ENCODE results near the gene DDIT3.
A peak's percentile ranks its signal among the peaks of the same experiment; 100 is the strongest.

Gene DDIT3

GRCh38 chr12:57483466-57483865 is 36.8 kb downstream of the DDIT3 start:
- in situ Hi-C loops (cut with MboI; ENCODE audit: low sequenced_read_pairs, unreplicated experiment): no loop called here
- no peak for DNase-seq (ENCODE audit: low spot score)
- no peak for TF ChIP-seq CTCF (IDR thresholded peaks at IDR 0.05; ENCODE audit: borderline replicate concordance, control extremely low read depth, extremely low read depth, insufficient read depth, missing control alignments)

- TF ChIP-seq CTCF (IDR thresholded peaks at IDR 0.05; ENCODE audit: borderline replicate concordance, control extremely low read depth, extremely low read depth, insufficient read depth, missing control alignments): no peak
- in situ Hi-C loops (cut with MboI; ENCODE audit: low sequenced_read_pairs, unreplicated experiment): no loop called here
- DNase-seq (ENCODE audit: low spot score): no peak
Observed at GRCh38 chr12:57481671-57482070, 38.6 kb downstream of the DDIT3 start.

DNA sequence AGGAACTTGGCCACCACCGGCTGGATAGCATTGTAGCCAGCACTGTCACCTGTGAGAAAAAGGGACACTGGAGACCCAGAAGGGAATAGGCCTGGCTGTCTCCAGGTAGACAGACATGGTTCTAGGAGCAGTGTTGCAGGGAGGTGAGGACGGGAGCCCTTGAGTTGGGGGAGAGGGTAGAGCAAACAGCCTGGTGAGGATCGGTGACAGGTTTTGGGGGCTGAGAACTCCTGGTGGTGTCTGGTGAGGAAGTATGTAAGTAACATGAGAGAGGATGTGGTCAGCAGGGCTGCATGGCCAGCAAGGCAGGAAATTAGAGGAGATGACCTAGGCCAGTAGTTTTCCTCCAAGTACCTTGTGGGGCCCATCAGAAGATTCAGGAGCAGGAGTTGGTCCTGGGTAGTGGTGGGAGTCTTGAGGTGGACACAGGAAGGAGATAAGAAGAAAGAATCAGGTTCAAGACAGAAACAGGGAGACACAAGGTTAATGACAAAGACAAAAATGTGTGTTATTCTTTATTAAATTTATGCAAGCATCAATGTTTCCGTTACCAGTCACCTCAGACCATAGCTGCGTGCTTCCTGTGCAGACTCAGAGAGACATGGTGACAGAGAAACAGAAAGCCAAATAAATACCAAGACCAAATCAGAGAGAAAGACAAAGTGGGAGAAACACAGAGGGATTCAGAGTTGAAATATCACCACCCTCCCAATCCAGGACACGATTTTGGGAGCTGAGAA is 40.8 kb downstream of the DDIT3 start, which contains the start of gene ARHGAP9:
TSS of gene ARHGAP9 (minus strand) at position 491 of the 740 bp plus-strand sequence. CDS start at position 31, 460 bp downstream.
- in situ Hi-C loops (cut with MboI; ENCODE audit: low sequenced_read_pairs, unreplicated experiment): no loop called here
- TF ChIP-seq CTCF (IDR thresholded peaks at IDR 0.05; ENCODE audit: borderline replicate concordance, control extremely low read depth, extremely low read depth, insufficient read depth, missing control alignments): no peak
- peak; percentile 76 for DNase-seq (ENCODE audit: low spot score)

DNA sequence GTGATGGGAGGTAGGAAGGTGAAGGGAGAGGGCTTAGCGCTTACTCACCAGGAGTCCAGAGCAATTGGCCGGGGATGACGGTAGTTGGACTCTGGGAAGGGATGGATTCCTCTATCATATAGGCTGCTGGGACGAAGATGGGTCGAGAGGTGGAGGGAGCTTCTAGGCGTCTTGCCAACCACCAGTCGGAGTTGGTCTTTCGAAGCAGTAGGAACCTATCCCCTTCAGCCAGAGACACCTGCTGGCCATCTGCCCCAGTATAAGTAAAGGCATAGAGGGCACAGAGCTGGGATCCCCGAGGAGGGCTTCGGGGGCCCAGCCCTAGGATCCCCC is 41.3 kb downstream of the DDIT3 start:
- DNase-seq (ENCODE audit: low spot score): no peak
- TF ChIP-seq CTCF (IDR thresholded peaks at IDR 0.05; ENCODE audit: borderline replicate concordance, control extremely low read depth, extremely low read depth, insufficient read depth, missing control alignments): no peak
- in situ Hi-C loops (cut with MboI; ENCODE audit: low sequenced_read_pairs, unreplicated experiment): no loop called here

DNA sequence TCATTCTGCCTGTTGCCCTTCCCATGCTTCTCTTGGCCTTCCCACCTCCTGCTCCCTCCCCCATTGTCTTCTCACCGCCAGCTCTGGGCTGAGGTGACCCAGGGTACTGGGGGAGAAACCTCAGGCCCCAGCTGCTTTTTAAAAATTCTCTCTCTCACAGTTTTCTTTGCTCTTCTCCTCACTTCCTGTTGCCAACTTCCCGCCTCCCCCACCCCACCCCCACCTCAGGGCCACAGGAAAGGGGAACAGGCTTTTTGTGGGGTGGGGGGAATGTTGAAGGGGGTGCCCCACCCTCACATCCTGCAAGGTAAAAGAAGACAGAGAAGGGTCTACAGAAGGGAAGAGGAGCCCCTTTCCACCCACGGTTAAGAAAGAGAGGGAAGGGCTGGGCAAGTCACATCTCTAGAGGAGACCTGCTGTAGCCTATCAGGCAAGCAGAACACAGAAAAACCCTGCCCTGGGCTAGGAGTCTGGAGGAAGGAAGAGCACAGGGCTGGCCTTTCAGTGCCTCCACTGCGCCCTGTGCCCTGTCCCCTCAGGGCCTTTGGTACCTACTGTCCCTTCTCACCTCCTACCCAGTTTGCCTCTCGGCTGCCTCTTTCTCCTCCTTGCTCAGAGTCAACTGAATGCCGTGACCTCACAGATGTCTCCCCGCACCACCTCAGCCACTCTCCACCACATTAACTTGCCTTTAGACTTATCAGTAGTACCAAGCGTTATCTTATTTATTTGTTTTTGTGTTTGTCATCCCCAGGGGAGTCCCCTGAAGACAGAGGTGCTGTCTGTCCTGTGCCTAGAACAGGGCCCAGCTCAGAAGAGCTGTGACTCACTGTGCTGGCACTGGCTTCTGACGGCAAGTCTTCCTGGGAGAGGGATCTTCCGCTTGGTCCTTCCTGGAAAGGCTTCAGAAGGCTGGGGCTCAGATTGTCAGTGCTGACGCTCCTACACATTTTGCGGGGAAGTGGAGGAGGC is 42.3 kb downstream of the DDIT3 start:
- peak; percentile 67 for DNase-seq (ENCODE audit: low spot score)
- TF ChIP-seq CTCF (IDR thresholded peaks at IDR 0.05; ENCODE audit: borderline replicate concordance, control extremely low read depth, extremely low read depth, insufficient read depth, missing control alignments): no peak
- in situ Hi-C loops (cut with MboI; ENCODE audit: low sequenced_read_pairs, unreplicated experiment): no loop called here

- no peak for DNase-seq (ENCODE audit: low spot score)
- in situ Hi-C loops (cut with MboI; ENCODE audit: low sequenced_read_pairs, unreplicated experiment): no loop called here
- no peak for TF ChIP-seq CTCF (IDR thresholded peaks at IDR 0.05; ENCODE audit: borderline replicate concordance, control extremely low read depth, extremely low read depth, insufficient read depth, missing control alignments)
Observed at GRCh38 chr12:57476993-57477709, 43.2 kb downstream of the DDIT3 start.

All from GM13976 (cell line).